Mesenchymal stem cell (in vitro differentiated cells and primary cell): Measurements from ENCODE around the gene SSPN.

Experiments
- DNase-seq: peaks from one replicate; pipeline ENCODE4 v3.0.0-alpha.2; 2013
- H2AFZ ChIP-seq: one replicate; pipeline ENCODE4 v1.6.1; 2013; ENCODE audit warnings: low read depth, mild to moderate bottlenecking, control low read depth, inconsistent platforms, low read length, moderate library complexity
- H2AK5ac ChIP-seq: 2 replicates; pipeline ENCODE4 v1.6.1; 2013; ENCODE audit warnings: low read length, moderate library complexity, mild to moderate bottlenecking, inconsistent platforms; ENCODE audit not compliant: severe bottlenecking
- H2BK120ac ChIP-seq: one replicate; pipeline ENCODE4 v1.6.1; 2013; ENCODE audit warnings: low read depth, mild to moderate bottlenecking, inconsistent platforms, low read length, moderate library complexity
- H2BK12ac ChIP-seq, 2 experiments: one replicate each; pipeline ENCODE4 v1.6.1; 2013; ENCODE audit warnings: inconsistent platforms in 2 of 2, low read length in 2 of 2, mild to moderate bottlenecking in 2 of 2, moderate library complexity in 2 of 2, control low read depth in 1 of 2
- H2BK15ac ChIP-seq: one replicate; pipeline ENCODE4 v1.6.1; 2013; ENCODE audit warnings: mild to moderate bottlenecking, low read depth, inconsistent platforms; ENCODE audit not compliant: poor library complexity, severe bottlenecking
- H2BK5ac ChIP-seq: 2 replicates; pipeline ENCODE4 v1.6.1; 2013; ENCODE audit warnings: low read depth, mild to moderate bottlenecking, low read length, control low read depth, inconsistent platforms; ENCODE audit not compliant: poor library complexity, severe bottlenecking
- H3K14ac ChIP-seq, 2 experiments: one replicate each; pipeline ENCODE4 v1.6.1; 2013; ENCODE audit warnings: inconsistent platforms in 2 of 2, low read length in 2 of 2, control low read depth in 1 of 2, mild to moderate bottlenecking in 1 of 2, moderate library complexity in 1 of 2
- H3K18ac ChIP-seq, 2 experiments: one replicate each; pipeline ENCODE4 v1.6.1; 2013; ENCODE audit warnings: inconsistent platforms in 2 of 2, low read length in 2 of 2, control low read depth in 1 of 2, low read depth in 1 of 2, mild to moderate bottlenecking in 1 of 2
- H3K23ac ChIP-seq, 2 experiments: one replicate each; pipeline ENCODE4 v1.6.1; 2013; ENCODE audit warnings: inconsistent platforms in 2 of 2, low read length in 2 of 2, mild to moderate bottlenecking in 2 of 2, moderate library complexity in 2 of 2, control low read depth in 1 of 2
- H3K27ac ChIP-seq: 2 replicates; pipeline ENCODE4 v1.5.1; 2013; ENCODE audit warnings: mild to moderate bottlenecking, moderate library complexity, low read length, control low read depth, inconsistent platforms; ENCODE audit not compliant: poor library complexity, severe bottlenecking
- H3K27me3 ChIP-seq, 2 experiments: 2 replicates each; pipeline versions ENCODE4 v1.6.1 to v1.7.0; 2013; ENCODE audit warnings: low read length in 2 of 2, mild to moderate bottlenecking in 2 of 2, moderate library complexity in 2 of 2, control low read depth in 1 of 2, inconsistent platforms in 1 of 2; ENCODE audit not compliant: control insufficient read depth in 1 of 2, insufficient read depth in 1 of 2
- H3K36me3 ChIP-seq, 2 experiments: 2 replicates each; pipeline versions ENCODE4 v1.6.1 to v1.7.0; 2013; ENCODE audit warnings: low read length in 2 of 2, control low read depth in 1 of 2, inconsistent platforms in 1 of 2, low read depth in 1 of 2, mild to moderate bottlenecking in 1 of 2; ENCODE audit not compliant: insufficient read depth in 2 of 2, control insufficient read depth in 1 of 2
- H3K4ac ChIP-seq, 2 experiments: one replicate each; pipeline ENCODE4 v1.6.1; 2013; ENCODE audit warnings: inconsistent platforms in 2 of 2, low read length in 2 of 2, mild to moderate bottlenecking in 2 of 2, moderate library complexity in 2 of 2, control low read depth in 1 of 2, low read depth in 1 of 2
- H3K4me1 ChIP-seq: 2 replicates; pipeline ENCODE4 v1.6.1; 2013; ENCODE audit warnings: low read depth, low read length, control low read depth; ENCODE audit not compliant: control insufficient read depth, insufficient read depth
- H3K4me2 ChIP-seq: 2 replicates; pipeline ENCODE4 v1.6.1; 2013; ENCODE audit warnings: low read length, mild to moderate bottlenecking, inconsistent platforms; ENCODE audit not compliant: poor library complexity, severe bottlenecking
- H3K4me3 ChIP-seq, 2 experiments: 2 replicates each; pipeline versions ENCODE4 v1.5.1 to v1.7.0; 2013; ENCODE audit warnings: low read length in 2 of 2, mild to moderate bottlenecking in 2 of 2, control low read depth in 1 of 2, low read depth in 1 of 2; ENCODE audit not compliant: insufficient read depth in 1 of 2
- H3K79me1 ChIP-seq: replicated peaks from 2 replicates; pipeline ENCODE4 v1.6.1; 2013; ENCODE audit warnings: mild to moderate bottlenecking, control low read depth, low read length, inconsistent platforms; ENCODE audit not compliant: poor library complexity, severe bottlenecking
- H3K9ac ChIP-seq: 2 replicates; pipeline ENCODE4 v1.7.0; 2013; ENCODE audit warnings: mild to moderate bottlenecking, low read length, moderate library complexity
- H3K9me3 ChIP-seq: 2 replicates; pipeline ENCODE4 v1.7.0; 2013; ENCODE audit warnings: mild to moderate bottlenecking, low read length; ENCODE audit not compliant: control insufficient read depth
- H4K8ac ChIP-seq: one replicate; pipeline ENCODE4 v1.6.1; 2013; ENCODE audit warnings: inconsistent platforms, mild to moderate bottlenecking, low read length, moderate library complexity
- H4K91ac ChIP-seq: one replicate; pipeline ENCODE4 v1.6.1; 2013; ENCODE audit warnings: mild to moderate bottlenecking, low read length, inconsistent platforms
- WGBS: methylation state at CpG from one replicate; pipeline ENCODE4 v1.1.7; 2013; ENCODE audit warnings: mixed read lengths; 5-methylcytosine and 5-hydroxymethylcytosine counted together

SSPN gene

DNA sequence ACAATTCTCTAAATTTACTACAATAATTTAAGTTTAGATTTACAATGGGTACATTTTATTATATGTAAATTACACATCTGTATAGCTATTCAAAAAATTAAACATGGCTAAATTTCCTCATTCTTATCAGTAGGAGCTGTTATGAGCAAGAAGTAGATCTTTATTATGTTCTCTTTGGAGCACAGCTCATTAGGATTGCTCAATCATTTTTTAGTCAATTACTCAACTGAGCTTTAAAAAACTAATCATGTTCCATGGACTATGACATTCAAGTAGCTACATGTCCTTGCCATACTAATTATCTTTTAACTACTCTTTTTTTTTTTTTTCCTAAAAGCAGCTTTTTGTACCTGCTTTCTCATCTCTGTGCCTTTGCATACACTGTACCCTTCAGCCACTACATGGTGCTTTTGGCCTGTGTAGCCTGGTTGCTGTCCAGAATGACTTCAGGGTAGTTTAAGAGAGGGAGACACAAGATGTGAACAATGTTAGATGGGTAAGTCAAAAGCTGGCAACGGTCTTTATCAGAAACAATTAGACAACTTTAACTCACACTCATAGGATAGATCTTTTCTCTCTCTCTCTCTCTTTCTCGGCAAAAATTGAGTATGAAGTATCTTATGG lies 69.0 kb downstream of the SSPN start:
- Histone ChIP-seq H2AFZ (no peak overlapping the region), H3K27ac (no peak overlapping the region), H3K9me3 (no peaks in the 10 kb centered on the region), H3K18ac (no peak overlapping the region), H2BK120ac (no peak overlapping the region), H2AK5ac (no peak overlapping the region), H3K14ac (no peak overlapping the region), H3K4ac (no peak overlapping the region), H3K36me3 (no peaks in the 10 kb centered on the region), H3K79me1 (no peaks in the 10 kb centered on the region), H3K4me2 (no peak overlapping the region), H2BK15ac (no peak overlapping the region), H3K9ac (no peak overlapping the region), H3K23ac (no peak overlapping the region), H3K4me1 (no peaks in the 10 kb centered on the region), H3K4me3 (no peak overlapping the region), H2BK12ac (no peak overlapping the region), H4K91ac (no peak overlapping the region), H3K27me3 (no peaks in the 10 kb centered on the region), H4K8ac (no peak overlapping the region), H2BK5ac (no peak overlapping the region)
- no peak for DNase-seq
- no CpG with 5 or more reads among the region's 2 CpGs for WGBS

DNA sequence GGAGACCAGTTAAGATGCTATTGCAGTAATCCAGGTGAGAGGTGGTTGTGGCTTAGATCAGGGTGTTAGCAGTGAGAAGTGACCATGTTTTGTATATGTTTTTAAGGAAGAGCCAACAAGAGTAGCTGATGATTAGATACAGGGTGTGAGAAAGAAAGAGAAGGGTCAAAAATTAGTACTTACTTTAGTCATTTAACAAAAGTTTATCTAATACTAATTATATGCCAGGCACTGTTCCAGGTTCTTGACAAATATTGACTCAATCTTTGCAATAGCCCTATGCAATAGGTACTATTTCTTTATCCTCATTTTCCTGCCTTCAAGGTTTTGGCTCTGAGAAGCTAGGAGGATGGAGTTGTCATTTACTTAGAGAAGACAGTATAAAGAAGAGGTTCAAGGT lies 70.2 kb downstream of the SSPN start:
- no peak for DNase-seq
- no peaks in the 10 kb centered on the region for H3K36me3 ChIP-seq
- H3K18ac ChIP-seq = no peak overlapping the region
- H4K8ac ChIP-seq = no peak overlapping the region
- no peak overlapping the region for H2BK12ac ChIP-seq
- H3K4me1 ChIP-seq = no peaks in the 10 kb centered on the region
- no peak overlapping the region for H2BK120ac ChIP-seq
- H3K4ac ChIP-seq = no peak overlapping the region
- H2AK5ac ChIP-seq = no peak overlapping the region
- H3K27me3 ChIP-seq = no peaks in the 10 kb centered on the region
- no peak overlapping the region for H3K14ac ChIP-seq
- H2AFZ ChIP-seq = no peak overlapping the region
- H3K9me3 ChIP-seq = no peaks in the 10 kb centered on the region
- no peaks in the 10 kb centered on the region for H3K79me1 ChIP-seq
- no peak overlapping the region for H2BK5ac ChIP-seq
- H3K4me2 ChIP-seq = no peak overlapping the region
- no peak overlapping the region for H3K27ac ChIP-seq
- no peak overlapping the region for H3K9ac ChIP-seq
- no peak overlapping the region for H3K23ac ChIP-seq
- no peak overlapping the region for H4K91ac ChIP-seq
- no peak overlapping the region for H3K4me3 ChIP-seq
- H2BK15ac ChIP-seq = no peak overlapping the region

DNA sequence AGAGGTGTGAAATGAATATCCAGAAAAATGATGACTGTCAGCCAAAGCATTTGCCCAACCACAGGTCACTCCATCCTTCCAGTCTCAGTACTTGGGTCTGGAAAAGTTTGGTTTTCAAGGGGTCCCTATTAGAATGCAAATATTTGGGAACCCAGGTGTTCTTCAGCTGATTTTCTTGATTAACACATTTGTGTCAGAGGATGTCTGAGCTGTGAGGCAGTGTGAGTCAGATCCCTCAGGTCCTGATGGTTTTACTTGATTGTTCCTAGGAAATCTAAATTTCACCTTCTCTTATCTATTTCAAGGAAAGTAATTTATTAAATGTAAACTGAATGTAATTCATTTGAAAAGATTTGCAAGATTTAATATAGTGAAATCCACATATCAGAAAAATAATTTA lies 71.5 kb downstream of the SSPN start:
- H3K36me3 ChIP-seq = no peaks in the 10 kb centered on the region
- H4K8ac ChIP-seq = no peak overlapping the region
- no peak overlapping the region for H2BK120ac ChIP-seq
- H2BK15ac ChIP-seq = no peak overlapping the region
- no peak for DNase-seq
- H3K27me3 ChIP-seq = no peaks in the 10 kb centered on the region
- H3K79me1 ChIP-seq = no peaks in the 10 kb centered on the region
- no peak overlapping the region for H3K27ac ChIP-seq
- H3K23ac ChIP-seq = no peak overlapping the region
- no peak overlapping the region for H3K18ac ChIP-seq
- peaks cover 3% of the 10 kb centered on the region for H3K4me1 ChIP-seq
- H3K4me3 ChIP-seq = no peak overlapping the region
- no peak overlapping the region for H2BK12ac ChIP-seq
- H3K4me2 ChIP-seq = no peak overlapping the region
- no peaks in the 10 kb centered on the region for H3K9me3 ChIP-seq
- H3K9ac ChIP-seq = no peak overlapping the region
- H2AFZ ChIP-seq = no peak overlapping the region
- H3K4ac ChIP-seq = no peak overlapping the region
- no peak overlapping the region for H3K14ac ChIP-seq
- no peak overlapping the region for H4K91ac ChIP-seq
- no peak overlapping the region for H2AK5ac ChIP-seq
- no peak overlapping the region for H2BK5ac ChIP-seq

DNA sequence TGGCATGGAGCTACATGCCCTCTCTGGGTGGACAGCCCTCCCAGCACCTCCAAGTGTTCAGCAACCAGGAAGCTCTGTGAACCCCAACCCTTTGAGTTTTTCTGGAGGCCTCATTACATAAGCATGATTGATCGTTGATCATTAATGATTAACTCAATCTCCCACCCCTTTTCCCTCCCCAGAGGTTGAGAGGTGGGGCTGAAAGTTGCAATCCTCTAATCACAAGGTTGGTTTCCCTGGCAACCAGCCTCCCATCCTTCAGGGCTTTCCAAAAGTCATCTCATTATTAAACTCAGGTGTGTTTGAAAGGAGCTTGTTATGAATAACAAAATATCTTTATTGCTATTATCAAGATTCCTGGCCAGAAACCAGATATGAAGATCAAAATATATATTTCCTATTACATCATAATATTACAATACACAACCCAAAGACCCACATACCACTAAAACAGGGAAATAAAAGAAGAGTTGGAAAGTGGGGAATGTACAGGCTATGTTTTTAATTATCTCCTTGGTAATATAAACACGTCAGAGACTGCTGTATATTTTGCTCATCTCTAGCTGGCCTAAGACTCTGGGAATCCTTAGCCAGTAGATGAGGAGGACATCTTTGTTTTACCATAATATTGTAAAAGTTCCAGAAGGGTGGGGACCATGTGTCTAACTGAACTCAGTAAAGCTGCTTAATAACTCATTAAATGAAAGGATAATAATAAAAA lies 73.6 kb downstream of the SSPN start:
- DNase-seq = peak; percentile 21
- Histone ChIP-seq H2BK5ac (no peak overlapping the region), H3K27me3 (no peaks in the 10 kb centered on the region), H3K79me1 (no peaks in the 10 kb centered on the region), H2BK12ac (no peak overlapping the region), H2BK15ac (no peak overlapping the region), H3K36me3 (no peaks in the 10 kb centered on the region), H3K4ac (no peak overlapping the region), H2AFZ (no peak overlapping the region), H3K18ac (no peak overlapping the region), H4K8ac (no peak overlapping the region), H2BK120ac (no peak overlapping the region), H3K23ac (no peak overlapping the region), H3K27ac (no peak overlapping the region), H3K4me3 (no peak overlapping the region), H3K4me2 (no peak overlapping the region), H3K4me1 (peaks cover 13% of the 10 kb centered on the region), H4K91ac (no peak overlapping the region), H3K9me3 (no peaks in the 10 kb centered on the region), H2AK5ac (no peak overlapping the region), H3K9ac (no peak overlapping the region), H3K14ac (no peak overlapping the region)
- 100% methylated on average over 1 of the region's 2 CpGs for whole genome bisulfite sequencing
